ENCODE data around the gene EIPR1.

The EIPR1 gene

GRCh38 chr2:3317871-3318590 is 59.6 kb downstream of the EIPR1 start:
- TF ChIP-seq ZFP30 (CRISPR knock-in tag; IDR thresholded peaks at IDR 0.05) (no peak), CSRNP3 (CRISPR knock-in tag; IDR thresholded peaks at IDR 0.05) (no peak), RARB (CRISPR knock-in tag; IDR thresholded peaks at IDR 0.05) (no peak), ESRRG (CRISPR knock-in tag; IDR thresholded peaks at IDR 0.05) (no peak), ZFP3 (CRISPR knock-in tag; IDR thresholded peaks at IDR 0.05) (no peak), CSDC2 (CRISPR knock-in tag; IDR thresholded peaks at IDR 0.05) (no peak), SNAI2 (CRISPR knock-in tag; IDR thresholded peaks at IDR 0.05) (no peak), ISL1 (CRISPR knock-in tag; IDR thresholded peaks at IDR 0.05) (no peak)
- no peak for ATAC-seq

GRCh38 chr2:3317277-3317685 is 60.3 kb downstream of the EIPR1 start:
- no peak for TF ChIP-seq GLIS3 (CRISPR knock-in tag; IDR thresholded peaks at IDR 0.05)
- no peak for TF ChIP-seq ZNF8 (CRISPR knock-in tag; IDR thresholded peaks at IDR 0.05)
- no peak for TF ChIP-seq POU6F1 (CRISPR knock-in tag; IDR thresholded peaks at IDR 0.05; ENCODE audit: borderline replicate concordance, low read depth)
- TF ChIP-seq ZFP3 (CRISPR knock-in tag; IDR thresholded peaks at IDR 0.05), result no peak
- TF ChIP-seq RARB (CRISPR knock-in tag; IDR thresholded peaks at IDR 0.05), result no peak
- TF ChIP-seq CSRNP3 (CRISPR knock-in tag; IDR thresholded peaks at IDR 0.05), result no peak
- TF ChIP-seq CREB5 (CRISPR knock-in tag; IDR thresholded peaks at IDR 0.05; ENCODE audit: low read depth), result no peak
- TF ChIP-seq ESRRG (CRISPR knock-in tag; IDR thresholded peaks at IDR 0.05), result no peak
- TF ChIP-seq TCF4 (CRISPR knock-in tag; IDR thresholded peaks at IDR 0.05; ENCODE audit: borderline replicate concordance), result no peak
- TF ChIP-seq ISL1 (CRISPR knock-in tag; IDR thresholded peaks at IDR 0.05), result no peak
- ATAC-seq, result no peak

- TF ChIP-seq ZC3H10 (CRISPR knock-in tag; IDR thresholded peaks at IDR 0.05), result no peak
- no peak for TF ChIP-seq POU6F1 (CRISPR knock-in tag; IDR thresholded peaks at IDR 0.05; ENCODE audit: borderline replicate concordance, low read depth)
- TF ChIP-seq ZFP3 (CRISPR knock-in tag; IDR thresholded peaks at IDR 0.05), result no peak
- TF ChIP-seq PPARA (CRISPR knock-in tag; IDR thresholded peaks at IDR 0.05; ENCODE audit: borderline replicate concordance), result no peak
- TF ChIP-seq ARNTL (CRISPR knock-in tag; IDR thresholded peaks at IDR 0.05; ENCODE audit: borderline replicate concordance, low read depth), result no peak
- no peak for TF ChIP-seq SNAI2 (CRISPR knock-in tag; IDR thresholded peaks at IDR 0.05)
- ATAC-seq, result peak; percentile 25; the same call in 1 of the 3 replicates
These were observed 61.0 kb downstream of the EIPR1 start for GRCh38 chr2:3316456-3317276.

GRCh38 chr2:3314626-3315025 is 63.0 kb downstream of the EIPR1 start:
- ATAC-seq, result no peak; the same call in 1 of the 3 replicates
- TF ChIP-seq ARNTL (CRISPR knock-in tag; IDR thresholded peaks at IDR 0.05; ENCODE audit: borderline replicate concordance, low read depth) (no peak), ZNF8 (CRISPR knock-in tag; IDR thresholded peaks at IDR 0.05) (no peak), ZFP3 (CRISPR knock-in tag; IDR thresholded peaks at IDR 0.05) (no peak), PPARA (CRISPR knock-in tag; IDR thresholded peaks at IDR 0.05; ENCODE audit: borderline replicate concordance) (no peak), TSHZ2 (CRISPR knock-in tag; IDR thresholded peaks at IDR 0.05) (no peak), BACH2 (CRISPR knock-in tag; IDR thresholded peaks at IDR 0.05; ENCODE audit: borderline replicate concordance) (no peak)
